A549 (cell line): Measurements from ENCODE around the gene MAN2C1.

Experiments
- BHLHE40 ChIP-seq: IDR thresholded peaks from 2 replicates; pipeline ENCODE4 v1.6.1; 2012; ENCODE audit warnings: low read depth, low read length, inconsistent platforms
- CHD2 ChIP-seq: fragments of 150-350 bp; IDR thresholded peaks from 2 replicates; pipeline ENCODE4 v1.6.1; 2014; ENCODE audit warnings: low read length; ENCODE audit not compliant: partially characterized antibody
- CTCF ChIP-seq: fragments of >200 bp; sonication (Bioruptor Twin); formaldehyde crosslinking; IDR thresholded peaks from 3 replicates; pipeline ENCODE4 v1.5.1; 2016
- HMGXB4 ChIP-seq: fragments of 250-450 bp; sonication (Bioruptor Pico); IDR thresholded peaks from 2 replicates; pipeline ENCODE4 v1.5.0; 2021; ENCODE audit warnings: mild to moderate bottlenecking, moderate library complexity, borderline replicate concordance
- KDM5A ChIP-seq: fragments of 200-600 bp; sonication (generic); IDR thresholded peaks from 2 replicates; pipeline ENCODE4 v1.6.1; 2016; ENCODE audit warnings: antibody characterized with exemption, mild to moderate bottlenecking
- PHF8 ChIP-seq: fragments of 200-600 bp; sonication (generic); IDR thresholded peaks from 2 replicates; pipeline ENCODE4 v1.6.1; 2016; ENCODE audit warnings: low read depth, mild to moderate bottlenecking, antibody characterized with exemption, moderate library complexity, borderline replicate concordance
- POLR2A ChIP-seq: IDR thresholded peaks from 2 replicates; pipeline ENCODE4 v1.6.1; 2012; ENCODE audit warnings: mild to moderate bottlenecking, low read length
- POLR2AphosphoS2 ChIP-seq: conservative IDR thresholded peaks from 2 replicates; pipeline ENCODE4 v1.6.1; 2012; ENCODE audit warnings: low read length, improper control_type of control experiment, inconsistent platforms
- RAD21 ChIP-seq, 2 experiments: fragments of >200 bp in 1 of 2; sonication (Bioruptor Twin) in 1 of 2; formaldehyde crosslinking in 1 of 2; IDR thresholded peaks in 1 of 2; conservative IDR thresholded peaks in 1 of 2; 2 replicates in 1 of 2; 3 replicates in 1 of 2; pipeline ENCODE4 v1.6.1; 2012 to 2018; ENCODE audit warnings: inconsistent platforms in 1 of 2
- RCOR1 ChIP-seq: fragments of 150-350 bp; IDR thresholded peaks from 2 replicates; pipeline ENCODE4 v1.6.1; 2014; ENCODE audit warnings: antibody characterized with exemption, low read length, low read depth
- ZFP36 ChIP-seq: fragments of 450-650 bp; IDR thresholded peaks from 2 replicates; pipeline ENCODE4 v1.6.1; 2014; ENCODE audit warnings: borderline replicate concordance; ENCODE audit not compliant: partially characterized antibody

GRCh38 chr15:75306188-75306587 is 62.2 kb downstream of the MAN2C1 start:
- TF ChIP-seq KDM5A (no peak), CTCF (no peak), POLR2AphosphoS2 (no peak), HMGXB4 (CRISPR knock-in tag) (no peak), BHLHE40 (no peak), CHD2 (no peak), POLR2A (no peak), RAD21 (conservative IDR thresholded peaks at IDR 0.05 in 1 of 2, IDR thresholded peaks at IDR 0.05 in 1 of 2) (no peak), ZFP36 (no peak), RCOR1 (no peak), PHF8 (no peak)
